SK-N-SH (cell line): ENCODE results near the gene FEM1C. TPM values are rescaled to one million over a fixed set of nuclear protein-coding genes. Genes with fewer than 3 reads are reported as not detected.
A peak's percentile ranks its signal among the peaks of the same experiment; 100 is the strongest.

Source experiments
- CTCF ChIA-PET: fragments of 300-600, 350-600 bp; formaldehyde crosslinking; extraction: SDS; loops from one replicate; lab custom pipeline; 2021; lab: Yijun Ruan, JAX
- POLR2A ChIA-PET: fragments of 350-600 bp; sonication (Branson Sonifier 250); formaldehyde crosslinking; extraction: SDS; loops from one replicate; lab custom pipeline; 2020; ENCODE audit warnings: antibody characterized with exemption, inconsistent platforms; lab: Yijun Ruan, JAX
- DNase-seq: peaks from one replicate; pipeline ENCODE4 v3.0.0; 2012
- H2AFZ ChIP-seq: fragments of 200-600 bp; sonication (generic); 2 replicates; pipeline ENCODE4 v1.8.1; 2016; ENCODE audit warnings: antibody characterized with exemption, mild to moderate bottlenecking, low read depth
- H3F3A ChIP-seq: fragments of 200-600 bp; sonication (generic); replicated peaks from 2 replicates; pipeline ENCODE3; 2016; ENCODE audit warnings: antibody characterized with exemption, mild to moderate bottlenecking; ENCODE audit not compliant: insufficient read depth
- H3K27ac ChIP-seq, 2 experiments: fragments of 200-500 bp in 1 of 2; fragments of 200-600 bp in 1 of 2; sonication (Bioruptor generic) in 1 of 2; sonication (generic), shearing (Covaris generic) in 1 of 2; 2 replicates each; pipeline versions ENCODE4 v1.5.1 to v1.6.1; 2014 to 2016; ENCODE audit warnings: low read depth in 2 of 2, inconsistent platforms in 1 of 2, low read length in 1 of 2, mild to moderate bottlenecking in 1 of 2, mixed read lengths in 1 of 2
- H3K27me3 ChIP-seq: fragments of 200-600 bp; sonication (generic), shearing (Covaris generic); 2 replicates; pipeline ENCODE4 v1.6.1; 2016; ENCODE audit warnings: mixed run types; ENCODE audit not compliant: insufficient read depth
- H3K36me3 ChIP-seq, 2 experiments: fragments of 200-500 bp in 1 of 2; fragments of 200-600 bp in 1 of 2; sonication (Bioruptor generic) in 1 of 2; sonication (generic) in 1 of 2; replicated peaks in 1 of 2; 2 replicates each; pipeline versions ENCODE3 to v1.5.1; 2014 to 2016; ENCODE audit warnings: low read length in 1 of 2, mild to moderate bottlenecking in 1 of 2; ENCODE audit not compliant: insufficient read depth in 2 of 2, control insufficient read depth in 1 of 2
- H3K4me1 ChIP-seq, 2 experiments: fragments of 200-500 bp in 1 of 2; fragments of 200-600 bp in 1 of 2; sonication (Bioruptor generic) in 1 of 2; sonication (generic), shearing (Covaris generic) in 1 of 2; 2 replicates each; pipeline versions ENCODE4 v1.5.1 to v1.6.1; 2014 to 2016; ENCODE audit warnings: low read depth in 1 of 2, low read length in 1 of 2, mixed run types in 1 of 2; ENCODE audit not compliant: insufficient read depth in 2 of 2, control insufficient read depth in 1 of 2
- H3K4me2 ChIP-seq: fragments of 200-600 bp; sonication (generic), shearing (Covaris generic); 2 replicates; pipeline ENCODE4 v1.6.1; 2017; ENCODE audit warnings: mixed run types
- H3K4me3 ChIP-seq, 2 experiments: fragments of 200-500 bp in 1 of 2; fragments of 200-600 bp in 1 of 2; sonication (Bioruptor generic) in 1 of 2; sonication (generic), shearing (Covaris generic) in 1 of 2; 2 replicates each; pipeline versions ENCODE4 v1.5.1 to v1.8.1; 2014 to 2016; ENCODE audit warnings: low read depth in 2 of 2, inconsistent platforms in 1 of 2, low read length in 1 of 2, mild to moderate bottlenecking in 1 of 2, mixed read lengths in 1 of 2, moderate library complexity in 1 of 2
- H3K79me2 ChIP-seq: fragments of 200-600 bp; sonication (generic); 2 replicates; pipeline ENCODE4 v1.8.1; 2017; ENCODE audit warnings: mild to moderate bottlenecking; ENCODE audit not compliant: insufficient read depth
- H3K9ac ChIP-seq: fragments of 200-600 bp; sonication (generic); 2 replicates; pipeline ENCODE4 v1.6.1; 2017; ENCODE audit warnings: mixed run types
- H3K9me2 ChIP-seq: fragments of 200-600 bp; sonication (generic); 2 replicates; pipeline ENCODE4 v1.6.1; 2017; ENCODE audit warnings: mixed run types
- H3K9me3 ChIP-seq: fragments of 200-600 bp; sonication (generic); 2 replicates; pipeline ENCODE4 v1.6.1; 2017; ENCODE audit warnings: mixed run types, mild to moderate bottlenecking, moderate library complexity
- H4K20me1 ChIP-seq: fragments of 200-600 bp; sonication (generic); 2 replicates; pipeline ENCODE4 v1.6.1; 2017; ENCODE audit warnings: mild to moderate bottlenecking, mixed run types; ENCODE audit not compliant: insufficient read depth
- CHD2 ChIP-seq: fragments of 150-350 bp; IDR thresholded peaks from 2 replicates; pipeline ENCODE4 v1.6.1; 2018; ENCODE audit warnings: low read length; ENCODE audit not compliant: partially characterized antibody
- ELF1 ChIP-seq: IDR thresholded peaks from 2 replicates; pipeline ENCODE4 v1.4.0; 2012
- EZH2phosphoT487 ChIP-seq: fragments of 200-600 bp; sonication (generic); IDR thresholded peaks from 2 replicates; pipeline ENCODE4 v1.6.1; 2017; ENCODE audit warnings: low read depth, mixed run types, mild to moderate bottlenecking, antibody characterized with exemption, moderate library complexity, borderline replicate concordance
- FOXJ3 ChIP-seq: sonication (generic); formaldehyde crosslinking; IDR thresholded peaks from 2 replicates; pipeline ENCODE4 v1.5.1; 2020; ENCODE audit warnings: mild to moderate bottlenecking, missing genetic modification reagents
- FOXM1 ChIP-seq: IDR thresholded peaks from 2 replicates; pipeline ENCODE4 v1.4.0; 2012; ENCODE audit warnings: low read depth, mild to moderate bottlenecking
- GABPA ChIP-seq: IDR thresholded peaks from 2 replicates; pipeline ENCODE4 v1.4.0; 2012; ENCODE audit warnings: low read depth, mild to moderate bottlenecking
- GATA2 ChIP-seq: sonication (generic); formaldehyde crosslinking; IDR thresholded peaks from 2 replicates; pipeline ENCODE4 v1.5.0; 2020; ENCODE audit warnings: mild to moderate bottlenecking, missing genetic modification reagents
- IRF3 ChIP-seq: fragments of 150-350 bp; IDR thresholded peaks from 2 replicates; pipeline ENCODE4 v1.6.1; 2016; ENCODE audit warnings: mild to moderate bottlenecking, low read depth, low read length
- JUND ChIP-seq: IDR thresholded peaks from 2 replicates; pipeline ENCODE4 v1.4.0; 2012
- MEF2A ChIP-seq: IDR thresholded peaks from 2 replicates; pipeline ENCODE4 v1.4.0; 2012; ENCODE audit warnings: low read depth, borderline replicate concordance
- MXI1 ChIP-seq: IDR thresholded peaks from 2 replicates; pipeline ENCODE4 v1.6.1; 2012; ENCODE audit warnings: mild to moderate bottlenecking, low read depth, low read length, improper control_type of control experiment
- POLR2AphosphoS5 ChIP-seq: IDR thresholded peaks from 2 replicates; pipeline ENCODE4 v1.6.1; 2012; ENCODE audit warnings: low read depth, low read length
- REST ChIP-seq: IDR thresholded peaks from 2 replicates; pipeline ENCODE4 v1.6.1; 2012; ENCODE audit warnings: mild to moderate bottlenecking, low read depth, low read length, moderate library complexity
- RFX5 ChIP-seq: IDR thresholded peaks from 2 replicates; pipeline ENCODE4 v1.6.1; 2012; ENCODE audit warnings: mild to moderate bottlenecking, improper control_type of control experiment, low read length
- SMC3 ChIP-seq: IDR thresholded peaks from 2 replicates; pipeline ENCODE4 v1.6.1; 2012; ENCODE audit warnings: low read depth, low read length, improper control_type of control experiment
- TAF1 ChIP-seq: IDR thresholded peaks from 2 replicates; pipeline ENCODE4 v1.6.1; 2012; ENCODE audit warnings: low read depth, mild to moderate bottlenecking, low read length, moderate library complexity, borderline replicate concordance
- TCF12 ChIP-seq: IDR thresholded peaks from 2 replicates; pipeline ENCODE4 v1.4.0; 2012
- USF1 ChIP-seq: IDR thresholded peaks from 2 replicates; pipeline ENCODE4 v1.4.0; 2012; ENCODE audit warnings: low read depth, borderline replicate concordance
- YY1 ChIP-seq: IDR thresholded peaks from 2 replicates; pipeline ENCODE4 v1.4.0; 2012; ENCODE audit warnings: low read depth, mild to moderate bottlenecking
- WGBS: methylation state at CpG from one replicate; pipeline ENCODE4 v1.1.6; 2017; ENCODE audit warnings: low lambda C conversion rate; 5-methylcytosine and 5-hydroxymethylcytosine counted together
- polyA plus RNA-seq, 3 experiments: library from polyadenylated mRNA; depleted of rRNA; stranded (reverse); fragments of >200 nt; gene quantifications; 2 replicates each; pipeline ENCODE4 v1.2.3, GENCODE V29; 2012

The FEM1C gene
- polyA plus RNA-seq, 1 of the 3 experiments (the other 2 are of a cell fraction), result 2.8 TPM

- H3F3A ChIP-seq, result no peaks in the 10 kb centered on the region
- ChIA-PET CTCF (interaction anchor here (0.9 to 3.5 kb wide), 7 partner anchors 10 to 248 kb away, joined by 3 to 9 read pairs (median 3); no protein-coding TSS in a partner anchor), POLR2A (interaction anchor here (0.6 to 2.0 kb wide), 4 partner anchors 36 to 453 kb away, joined by 3 to 9 read pairs (median 4); partner anchors contain the start of gene CCDC112)
- no peak for TF ChIP-seq FOXJ3 (CRISPR knock-in tag)
- no peak for TF ChIP-seq TCF12
- no peak for TF ChIP-seq POLR2AphosphoS5
- TF ChIP-seq ELF1, result no peak
- TF ChIP-seq YY1, result no peak
- TF ChIP-seq MEF2A, result no peak
- TF ChIP-seq FOXM1, result no peak
- no peak for TF ChIP-seq GATA2
- TF ChIP-seq CHD2, result no peak
- TF ChIP-seq TAF1, result no peak; the same call in 1 of the 2 replicates
- TF ChIP-seq SMC3, result no peak
- no peak for TF ChIP-seq USF1
- no peak for TF ChIP-seq RFX5
- TF ChIP-seq MXI1, result no peak
- TF ChIP-seq EZH2phosphoT487, result no peak
- no peak for TF ChIP-seq REST
- TF ChIP-seq IRF3, result no peak
- TF ChIP-seq GABPA, result no peak
- TF ChIP-seq JUND, result no peak
- WGBS, result 2% methylated on average over 19 of the region's 20 CpGs
- no peak for DNase-seq
- peaks cover 48% of the 10 kb centered on the region for H4K20me1 ChIP-seq
- H3K4me1 ChIP-seq, result peaks cover 0 to 11% of the 10 kb centered on the region in 2 experiments; a peak in 2 of 4 replicates
- peaks cover 54% of the 10 kb centered on the region for H3K79me2 ChIP-seq
- H3K4me3 ChIP-seq, result peak overlapping the region; percentile 89 to 97
- H3K9ac ChIP-seq, result peak overlapping the region; percentile 99
- H3K4me2 ChIP-seq, result peak overlapping the region; percentile 87
- H3K27me3 ChIP-seq, result no peaks in the 10 kb centered on the region
- H3K36me3 ChIP-seq, result peaks cover 35% of the 10 kb centered on the region in 2 experiments
- peak overlapping the region; percentile 95 to 96 for H3K27ac ChIP-seq
- H3K9me2 ChIP-seq, result no peaks in the 10 kb centered on the region
- no peak overlapping the region for H2AFZ ChIP-seq
- H3K9me3 ChIP-seq, result peaks cover 10% of the 10 kb centered on the region
Measured at GRCh38 chr5:115544043-115544435, 536 bp downstream of the FEM1C start.
